ENCODE results near the gene CDH4. TPM values are rescaled to one million over a fixed set of nuclear protein-coding genes. Genes with fewer than 3 reads are reported as not detected.

The CDH4 gene
- total RNA-seq, 2 experiments from 2014 or later: 0.11 to 0.18 TPM

DNA sequence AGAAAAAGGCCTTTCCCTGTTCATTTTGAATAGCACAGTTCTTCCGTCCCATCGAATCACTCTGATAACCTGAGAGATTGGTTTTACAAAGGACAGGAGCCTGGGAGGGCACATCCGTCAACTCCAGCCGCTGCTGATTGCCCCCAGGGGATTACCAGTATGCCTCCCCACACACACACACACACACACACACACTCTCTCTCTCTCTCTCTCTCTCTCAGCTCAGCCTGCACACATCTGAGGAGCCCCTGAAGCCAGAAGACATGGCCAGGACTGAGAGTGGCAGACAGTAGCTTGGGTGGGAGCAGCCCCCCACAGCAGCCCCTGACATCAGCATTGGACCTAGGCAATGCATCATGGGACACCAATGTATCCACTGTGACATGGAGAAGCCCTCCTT lies 13.2 kb upstream of the CDH4 start:
- Mint-ChIP-seq H3K4me3 (no peak overlapping the region), H3K9me3 (peaks cover 6% of the 10 kb centered on the region), H3K36me3 (ENCODE audit: low read depth) (no peaks in the 10 kb centered on the region), H3K27me3 (peaks cover 2% of the 10 kb centered on the region), H3K27ac (no peak overlapping the region), H3K4me1 (ENCODE audit: low read depth) (no peaks in the 10 kb centered on the region)
- ATAC-seq: no peak
- POLR2A ChIA-PET: no interaction called here
- CTCF ChIA-PET: interaction anchor here (1.3 kb wide), 1 partner anchor 10 kb away, joined by 3 read pairs; no protein-coding TSS in a partner anchor
- intact Hi-C loops (cut with micrococcal nuclease): no loop called here
- DNase-seq: no peak
- TF ChIP-seq, protein P1, sequence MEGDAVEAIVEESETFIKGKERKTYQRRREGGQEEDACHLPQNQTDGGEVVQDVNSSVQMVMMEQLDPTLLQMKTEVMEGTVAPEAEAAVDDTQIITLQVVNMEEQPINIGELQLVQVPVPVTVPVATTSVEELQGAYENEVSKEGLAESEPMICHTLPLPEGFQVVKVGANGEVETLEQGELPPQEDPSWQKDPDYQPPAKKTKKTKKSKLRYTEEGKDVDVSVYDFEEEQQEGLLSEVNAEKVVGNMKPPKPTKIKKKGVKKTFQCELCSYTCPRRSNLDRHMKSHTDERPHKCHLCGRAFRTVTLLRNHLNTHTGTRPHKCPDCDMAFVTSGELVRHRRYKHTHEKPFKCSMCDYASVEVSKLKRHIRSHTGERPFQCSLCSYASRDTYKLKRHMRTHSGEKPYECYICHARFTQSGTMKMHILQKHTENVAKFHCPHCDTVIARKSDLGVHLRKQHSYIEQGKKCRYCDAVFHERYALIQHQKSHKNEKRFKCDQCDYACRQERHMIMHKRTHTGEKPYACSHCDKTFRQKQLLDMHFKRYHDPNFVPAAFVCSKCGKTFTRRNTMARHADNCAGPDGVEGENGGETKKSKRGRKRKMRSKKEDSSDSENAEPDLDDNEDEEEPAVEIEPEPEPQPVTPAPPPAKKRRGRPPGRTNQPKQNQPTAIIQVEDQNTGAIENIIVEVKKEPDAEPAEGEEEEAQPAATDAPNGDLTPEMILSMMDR (IDR thresholded peaks at IDR 0.05): no peak

DNA sequence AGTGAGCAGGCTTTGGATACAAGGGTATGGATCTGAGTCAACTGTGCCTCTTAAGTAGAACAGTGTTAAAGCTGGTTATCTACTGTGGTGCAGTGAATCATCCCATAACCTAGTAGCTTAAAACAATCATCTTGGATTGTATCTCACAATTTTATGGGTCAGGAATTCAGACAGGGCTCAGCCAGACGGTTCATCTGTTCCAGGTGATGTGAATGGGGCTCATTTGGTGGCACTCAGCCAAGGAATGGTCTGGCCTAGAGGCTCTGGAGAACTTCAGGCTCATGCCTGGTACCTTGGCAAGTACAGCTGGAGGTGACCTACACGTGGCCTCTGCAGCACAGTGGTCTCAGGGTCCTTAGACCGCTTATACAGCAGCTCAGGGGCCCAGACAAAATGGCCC lies 11.2 kb upstream of the CDH4 start:
- Mint-ChIP-seq H3K4me1 (ENCODE audit: low read depth) (no peaks in the 10 kb centered on the region), H3K9me3 (peaks cover 6% of the 10 kb centered on the region), H3K36me3 (ENCODE audit: low read depth) (no peaks in the 10 kb centered on the region), H3K4me3 (no peak overlapping the region), H3K27me3 (peaks cover 2% of the 10 kb centered on the region), H3K27ac (no peak overlapping the region)
- ATAC-seq: no peak
- POLR2A ChIA-PET: no interaction called here
- intact Hi-C loops (cut with micrococcal nuclease): no loop called here
- CTCF ChIA-PET: interaction anchor here (2.1 kb wide), 1 partner anchor 12 kb away, joined by 9 read pairs; no protein-coding TSS in a partner anchor
- TF ChIP-seq, protein P1 (IDR thresholded peaks at IDR 0.05): no peak
- DNase-seq: no peak

DNA sequence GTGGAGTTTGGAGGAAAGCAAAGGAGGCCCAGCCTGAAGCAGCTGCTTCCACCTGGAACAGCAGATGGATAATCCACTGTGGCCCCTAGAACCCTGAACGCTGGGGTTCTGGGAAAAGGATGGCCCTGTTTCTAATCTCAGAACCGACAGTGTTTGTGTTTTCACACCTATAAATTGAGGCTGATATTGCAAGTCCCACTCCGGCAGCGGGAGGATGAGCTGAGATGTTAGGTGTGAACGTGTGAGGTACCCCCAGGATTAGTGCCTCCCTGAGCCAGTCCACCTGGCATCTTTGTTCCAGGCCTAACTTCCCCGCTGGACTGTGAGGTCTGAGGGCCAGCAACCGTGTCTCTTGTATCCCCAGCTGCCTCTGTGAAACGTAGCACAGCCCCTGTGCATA lies 7.8 kb upstream of the CDH4 start:
- ATAC-seq: no peak
- intact Hi-C loops (cut with micrococcal nuclease): no loop called here
- Mint-ChIP-seq H3K36me3 (ENCODE audit: low read depth) (no peaks in the 10 kb centered on the region), H3K27ac (no peak overlapping the region), H3K4me3 (no peak overlapping the region), H3K27me3 (peaks cover 6% of the 10 kb centered on the region), H3K9me3 (peaks cover 6% of the 10 kb centered on the region), H3K4me1 (ENCODE audit: low read depth) (no peaks in the 10 kb centered on the region)
- TF ChIP-seq, protein P1 (IDR thresholded peaks at IDR 0.05): no peak
- no peak for DNase-seq
- CTCF ChIA-PET: no interaction called here
- POLR2A ChIA-PET: no interaction called here

DNA sequence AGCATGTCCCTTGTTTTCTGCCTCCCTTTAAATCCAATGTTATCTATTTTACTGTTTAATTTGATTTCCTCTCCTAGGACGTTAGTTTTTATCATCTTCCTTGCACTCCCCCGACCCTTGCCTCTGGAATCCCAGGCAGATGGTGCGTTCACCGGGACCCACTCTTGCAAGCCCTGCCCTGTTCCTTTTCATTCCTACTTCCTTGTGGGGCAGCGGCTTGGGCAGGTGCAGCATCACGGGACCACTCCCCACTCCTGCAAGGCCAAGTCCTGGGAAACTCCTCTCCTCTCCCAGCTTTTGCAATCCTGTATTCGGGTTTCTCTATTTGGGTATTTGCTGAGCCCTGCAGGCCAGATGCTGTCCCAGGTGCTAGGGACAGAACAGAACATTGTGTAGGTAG lies 5.8 kb upstream of the CDH4 start:
- intact Hi-C loops (cut with micrococcal nuclease): no loop called here
- TF ChIP-seq, protein P1 (IDR thresholded peaks at IDR 0.05): no peak
- POLR2A ChIA-PET: no interaction called here
- CTCF ChIA-PET: no interaction called here
- H3K27me3 Mint-ChIP-seq: peaks cover 21% of the 10 kb centered on the region
- H3K27ac Mint-ChIP-seq: no peak overlapping the region
- ATAC-seq (no peak), DNase-seq (no peak)
- H3K4me3 Mint-ChIP-seq: no peak overlapping the region
- H3K36me3 Mint-ChIP-seq (ENCODE audit: low read depth): no peaks in the 10 kb centered on the region
- H3K4me1 Mint-ChIP-seq (ENCODE audit: low read depth): no peaks in the 10 kb centered on the region
- peaks cover under 1% of the 10 kb centered on the region for H3K9me3 Mint-ChIP-seq

DNA sequence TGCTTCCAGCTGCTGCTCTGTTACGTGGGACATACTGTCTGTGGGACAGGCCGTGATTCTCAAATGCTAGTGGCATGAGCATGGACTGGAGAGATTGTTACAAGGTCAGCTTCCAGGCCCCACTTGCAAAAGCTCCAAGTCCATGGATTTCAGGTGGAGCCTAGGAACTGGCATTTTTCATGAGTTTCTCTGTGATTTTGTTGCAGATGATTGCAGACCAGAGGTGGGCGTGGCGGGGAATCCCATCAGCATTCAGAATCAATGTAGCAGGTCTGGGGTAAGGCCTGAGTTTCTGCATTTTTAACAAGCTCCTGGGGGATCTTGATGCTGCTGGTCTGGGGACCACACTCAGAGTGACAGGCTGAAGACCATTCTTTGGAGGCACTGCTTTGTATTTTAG lies 2.4 kb upstream of the CDH4 start:
- H3K27ac Mint-ChIP-seq: no peak overlapping the region
- POLR2A ChIA-PET: no interaction called here
- no peaks in the 10 kb centered on the region for H3K9me3 Mint-ChIP-seq
- peaks cover 34% of the 10 kb centered on the region for H3K27me3 Mint-ChIP-seq
- no peaks in the 10 kb centered on the region for H3K4me1 Mint-ChIP-seq (ENCODE audit: low read depth)
- DNase-seq: no peak
- no peak for ATAC-seq
- H3K36me3 Mint-ChIP-seq (ENCODE audit: low read depth): no peaks in the 10 kb centered on the region
- H3K4me3 Mint-ChIP-seq: no peak overlapping the region
- CTCF ChIA-PET: interaction anchor here (2.3 to 3.2 kb wide), 2 partner anchors 14 to 21 kb away, joined by 6 to 12 read pairs; no protein-coding TSS in a partner anchor
- intact Hi-C loops (cut with micrococcal nuclease): no loop called here
- TF ChIP-seq, protein P1 (IDR thresholded peaks at IDR 0.05): no peak
